Mesothelial cell of epicardium (in vitro differentiated cells): ENCODE measurements around the gene DRICH1. TPM values are rescaled to one million over a fixed set of nuclear protein-coding genes. Genes with fewer than 3 reads are reported as not detected.

Source experiments
- total RNA-seq: library from RNA; stranded (reverse); gene quantifications from 3 replicates; pipeline ENCODE4 v1.2.1, GENCODE V29; 2021

The DRICH1 gene
- total RNA-seq, 1 donor from 2014 or later = 0.65 TPM

Other genes with a start within 250 kb of the DRICH1 start
- gene IGLL1, start 52.0 kb downstream of the DRICH1 start, total RNA-seq = not detected in 3 replicates
- gene RGL4, start 58.7 kb upstream of the DRICH1 start, total RNA-seq = 0.07 TPM in 1 of 3 replicates, not detected in the others
- 17.8 to 18.7 TPM (median 18.2 TPM) in 3 replicates for gene ZNF70, start 118.8 kb upstream of the DRICH1 start, total RNA-seq
- 0.52 TPM in 1 of 3 replicates, not detected in the others for gene VPREB3, start 122.1 kb upstream of the DRICH1 start, total RNA-seq
- 0.36 to 0.82 TPM (median 0.52 TPM) in 3 replicates for gene C22orf15, start 130.7 kb upstream of the DRICH1 start, total RNA-seq
- 56.6 to 61.9 TPM (median 61.8 TPM) in 3 replicates for gene CHCHD10, start 135.7 kb upstream of the DRICH1 start, total RNA-seq
- 510 to 566 TPM (median 528 TPM) in 3 replicates for gene MMP11, start 140.5 kb upstream of the DRICH1 start, total RNA-seq
- gene SMARCB1, start 154.6 kb upstream of the DRICH1 start, total RNA-seq = 182 to 192 TPM (median 184 TPM) in 3 replicates
- gene DERL3, start 206.7 kb upstream of the DRICH1 start, total RNA-seq = 23.5 to 25.8 TPM (median 24.8 TPM) in 3 replicates
- 98.7 to 112 TPM (median 99.0 TPM) in 3 replicates for gene SLC2A11, start 225.6 kb upstream of the DRICH1 start, total RNA-seq